Gastrocnemius medialis (tissue), 4 donors: Measurements from ENCODE around the gene IDH2. TPM values are rescaled to one million over a fixed set of nuclear protein-coding genes. Genes with fewer than 3 reads are reported as not detected.
"Not testable (repeated sequence)": the region's sequence is repeated elsewhere in the genome, so short reads cannot be mapped to it uniquely, and the experiment has no call there.

Experiments
- ATAC-seq, 2 donors: fragments of 150-250 bp; one replicate each; pipeline ENCODE4 v1.9.1; 2016
- DNase-seq, 2 donors: peaks; one replicate each; pipeline ENCODE4 v3.0.0-alpha.2; 2019
- H3K27ac ChIP-seq, 4 donors: fragments of 200-600 bp; sonication (generic); 1 replicate in 1 of 4; 2 replicates in 3 of 4; pipeline ENCODE4 v1.5.1; 2016 to 2018; ENCODE audit warnings: mild to moderate bottlenecking in 2 of 4, moderate library complexity in 1 of 4
- H3K27me3 ChIP-seq, 3 donors: fragments of 200-600 bp; sonication (generic) in 2 of 3; 1 replicate in 1 of 3; 2 replicates in 2 of 3; pipeline versions ENCODE4 v1.5.1 to v1.6.0; 2016 to 2019; ENCODE audit warnings: mild to moderate bottlenecking in 1 of 3, moderate library complexity in 1 of 3
- H3K36me3 ChIP-seq, 2 donors: fragments of 200-600 bp; sonication (generic) in 1 of 2; one replicate each; pipeline ENCODE4 v1.5.1; 2017 to 2018
- H3K4me1 ChIP-seq, 2 donors: fragments of 200-600 bp; sonication (generic) in 1 of 2; one replicate each; pipeline ENCODE4 v1.5.1; 2016 to 2017; ENCODE audit warnings: mild to moderate bottlenecking in 2 of 2
- H3K4me3 ChIP-seq, 4 donors: fragments of 200-600 bp; sonication (generic) in 3 of 4; 1 replicate in 1 of 4; 2 replicates in 3 of 4; pipeline ENCODE4 v1.5.1; 2016 to 2019; ENCODE audit warnings: mild to moderate bottlenecking in 2 of 4
- H3K9me3 ChIP-seq, 3 donors: fragments of 200-600 bp; sonication (generic) in 2 of 3; 1 replicate in 1 of 3; 2 replicates in 2 of 3; pipeline ENCODE4 v1.5.1; 2016 to 2019
- POLR2A ChIP-seq, 2 donors: fragments of 450-650 bp; IDR thresholded peaks; one replicate each; pipeline ENCODE4 v1.6.1; 2017; ENCODE audit warnings: antibody characterized with exemption in 2 of 2, mild to moderate bottlenecking in 2 of 2, moderate library complexity in 2 of 2
- in situ Hi-C, 4 donors: fragments of 200-750 bp; cut with MboI; loops; one replicate each; pipeline versions ENCODE4 v1.15.0 to v1.8.0; 2017; ENCODE audit warnings: low sequenced_read_pairs in 4 of 4
- intact Hi-C: fragments of 100-400 bp; cut with DNase I; formaldehyde crosslinking; loops from one replicate; pipeline ENCODE4 v1.15.1; 2023; ENCODE audit warnings: low total_unique reads
- total RNA-seq, 4 donors: library from RNA; depleted of rRNA; stranded (reverse); fragments of >200 nt; gene quantifications; one replicate each; pipeline versions ENCODE4 v1.1.0 to v1.2.3, GENCODE V29; 2016
- TF ChIP-seq, protein P1 (sequence below), 5 experiments: fragments of 450-650 bp in 3 of 5; fragments of 200-600 bp in 2 of 5; sonication (generic) in 2 of 5; IDR thresholded peaks in 4 of 5; conservative IDR thresholded peaks in 1 of 5; 1 replicate in 4 of 5; 2 replicates in 1 of 5; pipeline ENCODE4 v1.5.1; 2016 to 2019; ENCODE audit warnings: antibody characterized with exemption in 5 of 5, mild to moderate bottlenecking in 3 of 5, moderate library complexity in 3 of 5

Gene IDH2
- total RNA-seq, 4 donors from 2014 or later = 349 to 547 (median 423) TPM

DNA sequence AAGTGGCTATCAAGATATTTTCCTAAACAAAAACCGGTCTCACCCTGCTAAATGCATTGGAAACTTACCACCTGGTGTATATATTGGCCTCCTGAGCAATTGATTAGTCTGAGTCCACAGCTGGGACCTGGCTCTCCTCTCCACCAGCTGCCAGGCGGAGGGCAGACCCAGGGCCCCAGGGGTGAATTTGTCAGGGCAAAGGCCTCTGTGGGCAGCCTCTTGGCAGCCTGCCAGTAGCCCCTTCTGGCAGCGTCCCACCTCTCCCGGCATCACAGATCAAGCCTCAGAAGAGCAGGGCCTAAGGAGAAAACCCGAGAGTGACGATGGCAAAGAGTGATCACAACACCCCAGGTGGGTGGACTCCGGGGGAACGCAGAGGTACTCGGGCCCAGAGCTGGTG lies 43.0 kb upstream of the IDH2 start:
- no peak for ATAC-seq
- no peak for DNase-seq
- H3K4me1 ChIP-seq = no peaks in the 10 kb centered on the region
- intact Hi-C loops (no loop called here), in situ Hi-C loops (no loop called here)
- no peaks in the 10 kb centered on the region for H3K36me3 ChIP-seq
- H3K4me3 ChIP-seq = no peak overlapping the region
- no peak overlapping the region for H3K27ac ChIP-seq
- TF ChIP-seq, protein P1, sequence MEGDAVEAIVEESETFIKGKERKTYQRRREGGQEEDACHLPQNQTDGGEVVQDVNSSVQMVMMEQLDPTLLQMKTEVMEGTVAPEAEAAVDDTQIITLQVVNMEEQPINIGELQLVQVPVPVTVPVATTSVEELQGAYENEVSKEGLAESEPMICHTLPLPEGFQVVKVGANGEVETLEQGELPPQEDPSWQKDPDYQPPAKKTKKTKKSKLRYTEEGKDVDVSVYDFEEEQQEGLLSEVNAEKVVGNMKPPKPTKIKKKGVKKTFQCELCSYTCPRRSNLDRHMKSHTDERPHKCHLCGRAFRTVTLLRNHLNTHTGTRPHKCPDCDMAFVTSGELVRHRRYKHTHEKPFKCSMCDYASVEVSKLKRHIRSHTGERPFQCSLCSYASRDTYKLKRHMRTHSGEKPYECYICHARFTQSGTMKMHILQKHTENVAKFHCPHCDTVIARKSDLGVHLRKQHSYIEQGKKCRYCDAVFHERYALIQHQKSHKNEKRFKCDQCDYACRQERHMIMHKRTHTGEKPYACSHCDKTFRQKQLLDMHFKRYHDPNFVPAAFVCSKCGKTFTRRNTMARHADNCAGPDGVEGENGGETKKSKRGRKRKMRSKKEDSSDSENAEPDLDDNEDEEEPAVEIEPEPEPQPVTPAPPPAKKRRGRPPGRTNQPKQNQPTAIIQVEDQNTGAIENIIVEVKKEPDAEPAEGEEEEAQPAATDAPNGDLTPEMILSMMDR (IDR thresholded peaks at IDR 0.05 in 4 of 5, conservative IDR thresholded peaks at IDR 0.05 in 1 of 5) = no peak
- no peak for TF ChIP-seq POLR2A (IDR thresholded peaks at IDR 0.05)
- no peaks in the 10 kb centered on the region for H3K27me3 ChIP-seq
- H3K9me3 ChIP-seq = no peaks in the 10 kb centered on the region

DNA sequence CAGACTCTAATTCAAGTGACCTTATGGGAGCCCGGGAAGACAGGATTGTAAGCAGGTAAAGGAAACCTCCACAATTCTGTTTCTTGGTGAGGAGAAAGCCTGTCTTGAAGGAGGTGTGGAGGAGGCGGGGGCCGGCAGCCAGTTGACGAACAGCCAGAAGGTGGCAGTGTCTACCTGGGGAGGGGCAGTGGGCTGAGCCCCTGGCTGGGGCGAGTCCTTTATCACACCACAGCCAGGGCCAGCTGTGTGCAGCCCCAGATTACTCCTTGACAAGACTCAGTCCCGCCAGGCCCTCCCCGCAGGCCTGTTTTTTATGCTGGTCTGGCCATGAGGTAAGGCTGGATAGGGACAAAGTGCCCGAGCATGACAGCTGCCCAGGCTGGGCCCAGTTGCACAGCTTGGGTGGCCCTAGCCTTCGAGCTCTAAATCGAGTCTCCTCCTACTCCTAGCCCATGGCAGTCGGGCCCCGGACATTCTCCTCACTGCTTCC lies 40.9 kb upstream of the IDH2 start:
- ATAC-seq = peak; percentile 43 to 56
- in situ Hi-C loops = no loop called here

DNA sequence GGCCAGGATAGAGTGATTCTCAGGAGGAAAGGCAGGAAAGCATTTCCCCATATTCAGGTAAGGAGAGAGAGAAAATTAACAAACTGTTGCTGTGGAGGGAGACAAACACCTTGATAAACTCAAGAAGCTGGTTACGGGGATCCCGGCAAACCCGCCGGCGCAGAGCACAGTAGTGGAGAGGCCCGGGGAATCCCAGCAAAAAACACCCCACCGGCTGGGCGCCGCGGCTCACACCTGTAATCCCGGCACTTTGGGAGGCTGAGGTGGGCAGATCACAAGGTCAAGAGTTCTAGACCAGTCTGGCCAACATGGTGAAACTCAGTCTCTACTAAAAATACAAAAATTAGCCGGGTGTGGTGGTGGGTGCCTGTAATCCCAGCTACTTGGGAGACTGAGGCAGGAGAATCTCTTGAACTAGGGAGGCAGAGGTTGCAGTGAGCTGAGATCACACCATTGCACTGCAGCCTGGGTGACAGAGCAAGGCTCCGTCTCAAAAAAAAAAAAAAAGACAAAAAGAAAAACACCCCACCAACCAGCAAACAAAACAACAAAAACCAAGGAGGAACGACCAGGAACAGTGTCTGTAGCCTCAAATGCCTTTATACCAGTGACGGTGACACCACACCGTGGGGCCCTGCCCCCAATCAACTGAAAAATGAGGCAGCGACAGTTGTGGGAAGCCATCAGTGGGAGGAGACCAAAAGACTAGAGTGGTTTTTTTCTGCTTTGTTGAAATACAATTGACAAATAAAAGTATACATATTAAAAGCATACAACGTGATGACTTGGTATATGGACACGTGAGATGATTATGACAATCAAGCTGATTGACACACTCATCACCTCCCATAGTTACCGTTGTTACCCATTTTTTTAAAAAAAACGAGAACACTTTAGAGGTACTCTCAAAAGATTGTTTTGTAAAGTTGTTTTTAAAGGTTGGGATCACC lies 40.2 kb upstream of the IDH2 start:
- Histone ChIP-seq H3K4me3 (no peak overlapping the region), H3K4me1 (peaks cover 5 to 11% of the 10 kb centered on the region in 2 donors), H3K27ac (peak overlapping the region in 1 of 4 donors; percentile 38), H3K9me3 (no peaks in the 10 kb centered on the region), H3K36me3 (no peaks in the 10 kb centered on the region), H3K27me3 (no peaks in the 10 kb centered on the region)
- intact Hi-C loops = no loop called here
- TF ChIP-seq, protein P1 (IDR thresholded peaks at IDR 0.05 in 4 of 5, conservative IDR thresholded peaks at IDR 0.05 in 1 of 5) = no peak
- no peak for TF ChIP-seq POLR2A (IDR thresholded peaks at IDR 0.05)
- no peak for DNase-seq
- ATAC-seq = no peak
- in situ Hi-C loops = no loop called here

More for the DNA sequence above, 40.9 kb upstream of the IDH2 start:
- H3K4me1 ChIP-seq = peaks cover 5 to 11% of the 10 kb centered on the region in 2 donors
- H3K9me3 ChIP-seq = no peaks in the 10 kb centered on the region
- DNase-seq = peak; percentile 13 to 49
- H3K27me3 ChIP-seq = no peaks in the 10 kb centered on the region
- TF ChIP-seq POLR2A (IDR thresholded peaks at IDR 0.05) = no peak
- TF ChIP-seq, protein P1 (IDR thresholded peaks at IDR 0.05 in 4 of 5, conservative IDR thresholded peaks at IDR 0.05 in 1 of 5) = peak in 4 of 5 experiments; percentile 23 to 69 (median 60)
- H3K27ac ChIP-seq = peak overlapping the region in 2 of 4 donors; percentile 38 to 57
- H3K4me3 ChIP-seq = no peak overlapping the region
- intact Hi-C loops = no loop called here
- H3K36me3 ChIP-seq = no peaks in the 10 kb centered on the region

DNA sequence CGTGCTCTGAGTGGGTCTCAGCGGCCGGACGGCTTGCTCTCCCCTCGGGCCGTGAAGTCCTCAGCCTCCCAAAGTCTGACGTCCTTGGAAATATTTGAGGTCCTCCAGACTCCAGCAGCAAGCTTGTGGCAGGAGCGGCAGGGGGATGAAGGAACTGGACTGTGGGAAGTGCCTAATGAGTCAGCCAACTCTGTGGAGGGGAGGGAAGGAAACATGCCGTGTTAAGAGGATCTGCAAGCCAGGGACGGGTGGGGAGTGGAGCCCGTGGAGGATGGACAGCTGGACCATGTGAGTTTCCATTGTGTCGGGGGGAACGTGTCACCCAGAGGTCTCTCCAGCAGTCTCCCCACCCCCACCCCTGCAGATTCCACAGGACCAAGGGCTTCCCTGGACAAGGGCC lies 39.4 kb upstream of the IDH2 start:
- Histone ChIP-seq H3K27ac (no peak overlapping the region), H3K27me3 (no peaks in the 10 kb centered on the region), H3K4me1 (peaks cover 5 to 11% of the 10 kb centered on the region in 2 donors), H3K4me3 (no peak overlapping the region), H3K9me3 (no peaks in the 10 kb centered on the region), H3K36me3 (no peaks in the 10 kb centered on the region)
- in situ Hi-C loops = no loop called here
- ATAC-seq (peak in 1 of 2 donors; percentile 16), DNase-seq (no peak)
- TF ChIP-seq POLR2A (IDR thresholded peaks at IDR 0.05) = no peak
- TF ChIP-seq, protein P1 (IDR thresholded peaks at IDR 0.05 in 4 of 5, conservative IDR thresholded peaks at IDR 0.05 in 1 of 5) = no peak
- intact Hi-C loops = no loop called here

DNA sequence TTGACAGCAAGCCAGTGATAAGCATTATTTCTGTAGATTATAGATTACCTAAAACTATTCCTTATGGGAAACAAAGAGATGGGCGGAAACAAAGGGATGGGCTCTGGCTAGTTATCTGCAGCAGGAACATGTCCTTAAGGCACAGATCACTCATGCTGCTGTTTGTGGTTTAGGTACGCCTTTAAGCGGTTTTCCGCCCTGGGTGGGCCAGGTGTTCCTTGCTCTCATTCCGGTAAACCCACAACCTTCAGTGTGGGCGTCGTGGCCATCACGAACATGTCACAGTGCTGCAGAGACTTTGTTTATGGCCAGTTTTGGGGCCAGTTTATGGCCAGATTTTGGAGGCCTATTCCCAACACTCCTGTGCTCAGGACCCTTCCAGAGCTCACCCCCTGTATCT lies 37.3 kb upstream of the IDH2 start:
- H3K36me3 ChIP-seq, intact Hi-C loops, H3K9me3 ChIP-seq, H3K27me3 ChIP-seq, H3K4me3 ChIP-seq, ATAC-seq, in situ Hi-C loops, DNase-seq, H3K27ac ChIP-seq: not testable (repeated sequence)
- peaks cover 5 to 11% of the 10 kb centered on the region in 2 donors for H3K4me1 ChIP-seq
